ENCODE data around the gene ZNF853. TPM values are rescaled to one million over a fixed set of nuclear protein-coding genes. Genes with fewer than 3 reads are reported as not detected.

ZNF853 gene
- total RNA-seq, 1 donor from 2014 or later = 4.9 TPM

DNA sequence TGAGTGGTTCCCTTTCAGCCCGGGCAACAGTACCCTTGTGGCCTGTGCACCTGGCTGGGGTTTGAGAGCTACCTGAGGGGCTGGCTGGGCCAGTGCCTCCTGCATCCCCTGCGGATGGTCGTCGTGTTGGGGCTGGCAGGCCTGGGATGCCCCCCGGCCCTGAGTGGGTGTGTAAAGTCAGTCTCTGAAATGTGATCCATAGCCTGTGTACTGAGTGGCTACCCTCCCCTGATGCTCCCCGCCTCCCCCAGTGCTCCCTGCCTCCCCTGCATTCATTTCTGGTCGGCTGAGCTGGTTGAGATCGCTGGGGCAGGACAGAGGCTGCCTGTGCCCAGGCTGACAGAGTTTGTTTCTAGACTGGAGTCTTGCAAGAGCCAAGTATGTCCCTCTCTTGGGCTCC, 31.1 kb downstream of the ZNF853 start:
- Mint-ChIP-seq H3K4me3 (ENCODE audit: unreplicated experiment) (no peak overlapping the region), H3K27me3 (ENCODE audit: low read depth, unreplicated experiment) (no peaks in the 10 kb centered on the region), H3K4me1 (ENCODE audit: low read depth, unreplicated experiment) (no peaks in the 10 kb centered on the region), H3K9me3 (ENCODE audit: unreplicated experiment) (peaks cover 10% of the 10 kb centered on the region), H3K27ac (ENCODE audit: unreplicated experiment) (no peak overlapping the region), H3K36me3 (ENCODE audit: low read depth, unreplicated experiment) (peaks cover 33% of the 10 kb centered on the region)
- Histone ChIP-seq H3K79me2 (ENCODE audit: insufficient read depth, low read length) (peaks cover 31% of the 10 kb centered on the region), H3K9me3 (ENCODE audit: insufficient read depth, low read depth, low read length) (no peaks in the 10 kb centered on the region), H3K9ac (ENCODE audit: low read length) (no peak overlapping the region), H4K20me1 (ENCODE audit: insufficient read depth, low read length) (peaks cover 58% of the 10 kb centered on the region), H2AFZ (ENCODE audit: low read depth, low read length) (no peak overlapping the region), H3K4me3 (ENCODE audit: insufficient read depth, low read depth, low read length) (no peak overlapping the region), H3K4me1 (ENCODE audit: insufficient read depth, low read length) (no peaks in the 10 kb centered on the region), H3K27ac (ENCODE audit: low read depth, low read length) (no peak overlapping the region), H3K36me3 (ENCODE audit: insufficient read depth, low read length) (peaks cover 4% of the 10 kb centered on the region), H3K27me3 (ENCODE audit: insufficient read depth, low read length) (no peaks in the 10 kb centered on the region), H3K4me2 (ENCODE audit: low read length) (no peak overlapping the region)
- DNase-seq (ENCODE audit: low read depth) (no peak), FAIRE-seq (no peak)
- TF ChIP-seq EZH2 (IDR thresholded peaks at IDR 0.05; ENCODE audit: insufficient read depth, low read length) = no peak
- TF ChIP-seq, protein P1, sequence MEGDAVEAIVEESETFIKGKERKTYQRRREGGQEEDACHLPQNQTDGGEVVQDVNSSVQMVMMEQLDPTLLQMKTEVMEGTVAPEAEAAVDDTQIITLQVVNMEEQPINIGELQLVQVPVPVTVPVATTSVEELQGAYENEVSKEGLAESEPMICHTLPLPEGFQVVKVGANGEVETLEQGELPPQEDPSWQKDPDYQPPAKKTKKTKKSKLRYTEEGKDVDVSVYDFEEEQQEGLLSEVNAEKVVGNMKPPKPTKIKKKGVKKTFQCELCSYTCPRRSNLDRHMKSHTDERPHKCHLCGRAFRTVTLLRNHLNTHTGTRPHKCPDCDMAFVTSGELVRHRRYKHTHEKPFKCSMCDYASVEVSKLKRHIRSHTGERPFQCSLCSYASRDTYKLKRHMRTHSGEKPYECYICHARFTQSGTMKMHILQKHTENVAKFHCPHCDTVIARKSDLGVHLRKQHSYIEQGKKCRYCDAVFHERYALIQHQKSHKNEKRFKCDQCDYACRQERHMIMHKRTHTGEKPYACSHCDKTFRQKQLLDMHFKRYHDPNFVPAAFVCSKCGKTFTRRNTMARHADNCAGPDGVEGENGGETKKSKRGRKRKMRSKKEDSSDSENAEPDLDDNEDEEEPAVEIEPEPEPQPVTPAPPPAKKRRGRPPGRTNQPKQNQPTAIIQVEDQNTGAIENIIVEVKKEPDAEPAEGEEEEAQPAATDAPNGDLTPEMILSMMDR (IDR thresholded peaks at IDR 0.05; ENCODE audit: insufficient read depth, low read depth, low read length) = no peak

DNA sequence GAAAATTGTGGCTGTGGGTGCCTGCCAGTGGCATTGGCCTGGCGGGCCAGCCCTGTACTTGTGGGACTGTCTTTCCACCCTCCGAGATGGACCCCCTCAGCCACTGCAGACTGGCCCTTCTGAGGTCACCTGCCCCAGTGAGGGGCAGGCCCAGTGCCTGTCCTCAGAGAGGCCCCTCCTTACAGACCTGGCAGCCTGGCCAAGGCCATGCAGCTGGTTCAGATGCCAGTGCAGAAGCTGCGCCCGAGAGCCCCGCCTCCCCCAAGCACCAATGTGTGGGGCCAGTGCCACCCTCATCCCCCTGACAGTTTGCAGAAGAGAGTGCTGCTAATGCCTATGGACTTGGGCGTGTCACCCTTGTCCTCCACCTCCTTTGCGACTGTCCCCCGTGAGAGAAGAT, 31.7 kb downstream of the ZNF853 start:
- no peak overlapping the region for H3K4me3 ChIP-seq (ENCODE audit: insufficient read depth, low read depth, low read length)
- H3K4me1 ChIP-seq (ENCODE audit: insufficient read depth, low read length) = no peaks in the 10 kb centered on the region
- FAIRE-seq (no peak), DNase-seq (ENCODE audit: low read depth) (no peak)
- peaks cover 10% of the 10 kb centered on the region for H3K9me3 Mint-ChIP-seq (ENCODE audit: unreplicated experiment)
- H3K27ac Mint-ChIP-seq (ENCODE audit: unreplicated experiment) = no peak overlapping the region
- H4K20me1 ChIP-seq (ENCODE audit: insufficient read depth, low read length) = peaks cover 53% of the 10 kb centered on the region
- no peak overlapping the region for H3K27ac ChIP-seq (ENCODE audit: low read depth, low read length)
- no peak overlapping the region for H2AFZ ChIP-seq (ENCODE audit: low read depth, low read length)
- H3K9ac ChIP-seq (ENCODE audit: low read length) = no peak overlapping the region
- peaks cover 27% of the 10 kb centered on the region for H3K79me2 ChIP-seq (ENCODE audit: insufficient read depth, low read length)
- H3K36me3 Mint-ChIP-seq (ENCODE audit: low read depth, unreplicated experiment) = peaks cover 35% of the 10 kb centered on the region
- no peak for TF ChIP-seq EZH2 (IDR thresholded peaks at IDR 0.05; ENCODE audit: insufficient read depth, low read length)
- TF ChIP-seq, protein P1 (IDR thresholded peaks at IDR 0.05; ENCODE audit: insufficient read depth, low read depth, low read length) = no peak
- H3K4me2 ChIP-seq (ENCODE audit: low read length) = no peak overlapping the region
- H3K36me3 ChIP-seq (ENCODE audit: insufficient read depth, low read length) = peaks cover 4% of the 10 kb centered on the region
- no peak overlapping the region for H3K4me3 Mint-ChIP-seq (ENCODE audit: unreplicated experiment)
- no peaks in the 10 kb centered on the region for H3K27me3 ChIP-seq (ENCODE audit: insufficient read depth, low read length)
- no peaks in the 10 kb centered on the region for H3K27me3 Mint-ChIP-seq (ENCODE audit: low read depth, unreplicated experiment)
- no peaks in the 10 kb centered on the region for H3K4me1 Mint-ChIP-seq (ENCODE audit: low read depth, unreplicated experiment)
- no peaks in the 10 kb centered on the region for H3K9me3 ChIP-seq (ENCODE audit: insufficient read depth, low read depth, low read length)

DNA sequence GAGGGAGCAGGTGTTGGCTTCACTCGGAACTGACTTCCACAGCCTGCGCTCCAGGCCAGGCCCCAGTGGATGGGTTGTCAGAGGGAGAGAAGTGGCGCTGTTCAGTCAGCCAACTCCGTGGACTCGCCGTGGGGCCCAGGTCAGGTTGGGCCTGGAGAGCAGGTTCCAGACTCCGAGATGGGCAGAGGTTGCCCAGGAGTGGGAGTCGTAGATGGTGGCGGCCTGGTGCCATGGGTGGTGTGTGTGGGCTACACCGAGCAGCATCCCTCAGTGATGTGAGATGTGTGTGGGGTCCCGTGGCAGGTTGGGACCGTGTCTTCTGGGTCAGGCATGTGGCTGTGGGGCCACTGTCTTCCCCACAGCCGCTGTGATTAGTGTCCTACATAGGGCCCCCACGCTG, 32.1 kb downstream of the ZNF853 start:
- peaks cover 4% of the 10 kb centered on the region for H3K36me3 ChIP-seq (ENCODE audit: insufficient read depth, low read length)
- H3K4me1 ChIP-seq (ENCODE audit: insufficient read depth, low read length) = no peaks in the 10 kb centered on the region
- H3K4me3 ChIP-seq (ENCODE audit: insufficient read depth, low read depth, low read length) = no peak overlapping the region
- Mint-ChIP-seq H3K4me1 (ENCODE audit: low read depth, unreplicated experiment) (no peaks in the 10 kb centered on the region), H3K9me3 (ENCODE audit: unreplicated experiment) (peaks cover 10% of the 10 kb centered on the region), H3K27ac (ENCODE audit: unreplicated experiment) (no peak overlapping the region), H3K27me3 (ENCODE audit: low read depth, unreplicated experiment) (no peaks in the 10 kb centered on the region), H3K36me3 (ENCODE audit: low read depth, unreplicated experiment) (peaks cover 35% of the 10 kb centered on the region), H3K4me3 (ENCODE audit: unreplicated experiment) (no peak overlapping the region)
- H3K4me2 ChIP-seq (ENCODE audit: low read length) = no peak overlapping the region
- no peak overlapping the region for H2AFZ ChIP-seq (ENCODE audit: low read depth, low read length)
- no peaks in the 10 kb centered on the region for H3K27me3 ChIP-seq (ENCODE audit: insufficient read depth, low read length)
- TF ChIP-seq EZH2 (IDR thresholded peaks at IDR 0.05; ENCODE audit: insufficient read depth, low read length) = no peak
- TF ChIP-seq, protein P1 (IDR thresholded peaks at IDR 0.05; ENCODE audit: insufficient read depth, low read depth, low read length) = no peak
- FAIRE-seq (no peak), DNase-seq (ENCODE audit: low read depth) (no peak)
- H3K9ac ChIP-seq (ENCODE audit: low read length) = no peak overlapping the region
- peaks cover 27% of the 10 kb centered on the region for H3K79me2 ChIP-seq (ENCODE audit: insufficient read depth, low read length)
- H3K9me3 ChIP-seq (ENCODE audit: insufficient read depth, low read depth, low read length) = peaks cover 3% of the 10 kb centered on the region
- no peak overlapping the region for H3K27ac ChIP-seq (ENCODE audit: low read depth, low read length)
- H4K20me1 ChIP-seq (ENCODE audit: insufficient read depth, low read length) = peaks cover 49% of the 10 kb centered on the region

Measured in astrocyte (in vitro differentiated cells and primary cell).